Transverse colon (tissue), 4 donors: ENCODE measurements around the gene TRPM3. TPM values are rescaled to one million over a fixed set of nuclear protein-coding genes. Genes with fewer than 3 reads are reported as not detected.

ENCODE experiments used
- DNase-seq: peaks from one replicate; pipeline ENCODE4 v3.0.0-alpha.2; 2019
- H3K27ac ChIP-seq, 4 donors: fragments of 200-600 bp; sonication (generic); 2 replicates each; pipeline ENCODE4 v1.5.1; 2016 to 2018; ENCODE audit warnings: inconsistent platforms in 4 of 4
- H3K27me3 ChIP-seq: fragments of 200-600 bp; sonication (generic); 2 replicates; pipeline ENCODE4 v1.5.1; 2017; ENCODE audit warnings: inconsistent platforms
- H3K36me3 ChIP-seq, 4 donors: fragments of 200-600 bp; sonication (generic); 2 replicates each; pipeline ENCODE4 v1.5.1; 2017 to 2019; ENCODE audit warnings: inconsistent platforms in 4 of 4
- H3K4me1 ChIP-seq, 4 donors: fragments of 200-600 bp; sonication (generic); 2 replicates each; pipeline ENCODE4 v1.5.1; 2017 to 2020; ENCODE audit warnings: inconsistent platforms in 4 of 4
- H3K4me3 ChIP-seq, 4 donors: fragments of 200-600 bp; sonication (generic); 1 replicate in 1 of 4; 2 replicates in 3 of 4; pipeline versions ENCODE4 v1.5.1 to v1.6.1; 2017 to 2019; ENCODE audit warnings: inconsistent platforms in 4 of 4
- H3K9me3 ChIP-seq, 2 donors: fragments of 200-600 bp; sonication (generic); 2 replicates each; pipeline ENCODE4 v1.5.1; 2017 to 2019; ENCODE audit warnings: inconsistent platforms in 2 of 2
- EP300 ChIP-seq: sonication (generic); formaldehyde crosslinking; IDR thresholded peaks from one replicate; pipeline ENCODE4 v1.6.1; 2017; ENCODE audit warnings: antibody characterized with exemption, low read depth
- POLR2A ChIP-seq: fragments of 450-650 bp; IDR thresholded peaks from one replicate; pipeline ENCODE4 v1.6.1; 2016; ENCODE audit warnings: antibody characterized with exemption, mild to moderate bottlenecking, moderate library complexity
- POLR2AphosphoS5 ChIP-seq, 3 donors: sonication (generic); formaldehyde crosslinking; IDR thresholded peaks; one replicate each; pipeline ENCODE4 v1.6.1; 2016; ENCODE audit warnings: antibody characterized with exemption in 3 of 3
- WGBS, 2 donors: methylation state at CpG; one replicate each; pipeline ENCODE4 v1.1.5; 2018; ENCODE audit warnings: low coverage in 1 of 2; 5-methylcytosine and 5-hydroxymethylcytosine counted together
- in situ Hi-C, 4 donors: fragments of 200-750 bp; cut with MboI; loops; one replicate each; pipeline versions ENCODE4 v1.15.0 to v1.15.1; 2017; ENCODE audit warnings: low sequenced_read_pairs in 3 of 4, low pct_ligation_motif_present in 1 of 4, low pct_unique_long_range_greater_than_20kb in 1 of 4
- intact Hi-C: fragments of 100-400 bp; cut with DNase I; formaldehyde crosslinking; loops from one replicate; pipeline ENCODE4 v1.15.1; 2023; ENCODE audit warnings: low total_unique reads
- total RNA-seq, 4 donors: library from RNA; depleted of rRNA; stranded (reverse); fragments of >200 nt; gene quantifications; one replicate each; pipeline ENCODE4 v1.1.0, GENCODE V29; 2016
- TF ChIP-seq, protein P1 (sequence below), 5 experiments: fragments of 200-600 bp in 3 of 5; fragments of 450-650 bp in 2 of 5; sonication (generic) in 3 of 5; IDR thresholded peaks; 1 replicate in 2 of 5; 2 replicates in 3 of 5; pipeline ENCODE4 v1.5.1; 2016 to 2017; ENCODE audit warnings: antibody characterized with exemption in 5 of 5, inconsistent platforms in 3 of 5, mild to moderate bottlenecking in 2 of 5, moderate library complexity in 1 of 5

The TRPM3 gene
- total RNA-seq, 4 donors from 2014 or later = 0.16 to 1.2 (median 0.32) TPM

DNA sequence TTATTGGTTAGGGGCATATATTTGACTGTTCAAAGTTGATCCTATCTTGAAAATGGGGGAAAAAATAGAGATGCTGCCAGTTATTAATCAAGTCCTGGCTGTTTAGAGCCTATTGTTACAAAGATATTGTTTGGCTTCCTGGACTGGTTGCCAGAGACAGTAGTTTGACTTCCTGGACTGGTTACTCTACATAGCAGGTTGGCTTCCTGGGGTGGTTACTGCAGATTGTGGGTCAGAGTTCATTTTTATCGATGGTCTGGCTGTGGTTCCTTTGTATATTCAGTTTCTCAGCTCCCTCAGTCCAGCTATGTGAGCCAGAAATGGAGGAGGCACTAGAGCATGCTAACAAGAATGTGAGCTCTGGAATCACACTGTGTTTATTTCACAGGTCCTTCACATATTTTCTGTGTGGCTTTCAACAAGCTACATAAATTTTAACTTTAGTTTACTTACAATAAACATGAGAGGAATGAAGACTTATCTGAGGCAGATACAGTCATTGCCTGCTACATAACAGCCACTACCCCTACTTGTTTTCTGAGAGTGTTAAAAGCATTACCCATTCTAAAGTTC is 137.6 kb downstream of the TRPM3 start:
- H3K9me3 ChIP-seq = peaks cover 0 to 9% of the 10 kb centered on the region in 2 donors
- no peaks in the 10 kb centered on the region for H3K4me1 ChIP-seq
- WGBS, 2 donors = 43% methylated on average over 1 of the region's 1 CpG; no CpG with 5 or more reads in 1 of the 2 donors
- in situ Hi-C loops (loop anchor here in 2 of 4 donors (25.0 kb wide), 2 partner anchors 322 to 347 kb away; no protein-coding TSS in a partner anchor), intact Hi-C loops (no loop called here)
- TF ChIP-seq POLR2A (no peak), EP300 (no peak), POLR2AphosphoS5 (IDR thresholded peaks at IDR 0.05) (no peak)
- TF ChIP-seq, protein P1, sequence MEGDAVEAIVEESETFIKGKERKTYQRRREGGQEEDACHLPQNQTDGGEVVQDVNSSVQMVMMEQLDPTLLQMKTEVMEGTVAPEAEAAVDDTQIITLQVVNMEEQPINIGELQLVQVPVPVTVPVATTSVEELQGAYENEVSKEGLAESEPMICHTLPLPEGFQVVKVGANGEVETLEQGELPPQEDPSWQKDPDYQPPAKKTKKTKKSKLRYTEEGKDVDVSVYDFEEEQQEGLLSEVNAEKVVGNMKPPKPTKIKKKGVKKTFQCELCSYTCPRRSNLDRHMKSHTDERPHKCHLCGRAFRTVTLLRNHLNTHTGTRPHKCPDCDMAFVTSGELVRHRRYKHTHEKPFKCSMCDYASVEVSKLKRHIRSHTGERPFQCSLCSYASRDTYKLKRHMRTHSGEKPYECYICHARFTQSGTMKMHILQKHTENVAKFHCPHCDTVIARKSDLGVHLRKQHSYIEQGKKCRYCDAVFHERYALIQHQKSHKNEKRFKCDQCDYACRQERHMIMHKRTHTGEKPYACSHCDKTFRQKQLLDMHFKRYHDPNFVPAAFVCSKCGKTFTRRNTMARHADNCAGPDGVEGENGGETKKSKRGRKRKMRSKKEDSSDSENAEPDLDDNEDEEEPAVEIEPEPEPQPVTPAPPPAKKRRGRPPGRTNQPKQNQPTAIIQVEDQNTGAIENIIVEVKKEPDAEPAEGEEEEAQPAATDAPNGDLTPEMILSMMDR (IDR thresholded peaks at IDR 0.05) = no peak
- no peaks in the 10 kb centered on the region for H3K36me3 ChIP-seq
- no peaks in the 10 kb centered on the region for H3K27me3 ChIP-seq
- no peak overlapping the region for H3K27ac ChIP-seq
- no peak for DNase-seq
- no peak overlapping the region for H3K4me3 ChIP-seq

DNA sequence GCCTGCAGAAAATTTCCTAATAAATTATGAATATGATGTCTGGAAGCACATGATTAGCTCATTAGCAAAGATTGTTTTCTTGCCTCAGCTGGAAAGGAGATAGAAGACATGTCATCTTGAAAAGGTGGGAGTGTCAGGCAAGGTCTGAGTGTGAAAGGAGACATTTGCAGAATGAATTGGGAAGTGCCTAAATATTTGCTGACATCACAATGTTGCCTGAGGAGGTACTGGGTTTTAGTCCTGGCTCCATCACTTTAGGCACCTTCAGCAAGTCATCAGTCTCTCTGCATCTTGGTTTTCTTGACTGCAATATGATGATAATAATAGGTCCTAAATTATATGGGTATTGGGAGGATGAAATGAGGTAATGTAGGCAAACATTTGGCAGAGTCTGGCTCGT is 140.1 kb downstream of the TRPM3 start:
- peaks cover 0 to 9% of the 10 kb centered on the region in 2 donors for H3K9me3 ChIP-seq
- no peak for DNase-seq
- TF ChIP-seq, protein P1 (IDR thresholded peaks at IDR 0.05) = no peak
- no peak for TF ChIP-seq POLR2AphosphoS5 (IDR thresholded peaks at IDR 0.05)
- no peak for TF ChIP-seq POLR2A
- no peak for TF ChIP-seq EP300
- intact Hi-C loops = no loop called here
- in situ Hi-C loops = loop anchor here in 2 of 4 donors (25.0 kb wide), 2 partner anchors 319 to 344 kb away; no protein-coding TSS in a partner anchor
- no peaks in the 10 kb centered on the region for H3K36me3 ChIP-seq
- no peak overlapping the region for H3K4me3 ChIP-seq
- H3K27me3 ChIP-seq = no peaks in the 10 kb centered on the region
- 38% methylated on average over 1 of the region's 1 CpG; no CpG with 5 or more reads in 1 of the 2 donors for WGBS, 2 donors
- H3K27ac ChIP-seq = no peak overlapping the region
- H3K4me1 ChIP-seq = no peaks in the 10 kb centered on the region

- whole genome bisulfite sequencing, 2 donors = 70 to 80% methylated on average over 1 to 4 of the region's 4 CpGs
- in situ Hi-C loops (loop anchor here in 2 of 4 donors (25.0 kb wide), 2 partner anchors 318 to 343 kb away; no protein-coding TSS in a partner anchor), intact Hi-C loops (no loop called here)
- TF ChIP-seq EP300 = no peak
- no peaks in the 10 kb centered on the region for H3K36me3 ChIP-seq
- H3K4me3 ChIP-seq = no peak overlapping the region
- no peak for DNase-seq
- no peaks in the 10 kb centered on the region for H3K27me3 ChIP-seq
- no peaks in the 10 kb centered on the region for H3K4me1 ChIP-seq
- H3K9me3 ChIP-seq = peaks cover 0 to 9% of the 10 kb centered on the region in 2 donors
- H3K27ac ChIP-seq = no peak overlapping the region
These were observed 141.5 kb downstream of the TRPM3 start for GRCh38 chr9:70979966-70980365.

DNA sequence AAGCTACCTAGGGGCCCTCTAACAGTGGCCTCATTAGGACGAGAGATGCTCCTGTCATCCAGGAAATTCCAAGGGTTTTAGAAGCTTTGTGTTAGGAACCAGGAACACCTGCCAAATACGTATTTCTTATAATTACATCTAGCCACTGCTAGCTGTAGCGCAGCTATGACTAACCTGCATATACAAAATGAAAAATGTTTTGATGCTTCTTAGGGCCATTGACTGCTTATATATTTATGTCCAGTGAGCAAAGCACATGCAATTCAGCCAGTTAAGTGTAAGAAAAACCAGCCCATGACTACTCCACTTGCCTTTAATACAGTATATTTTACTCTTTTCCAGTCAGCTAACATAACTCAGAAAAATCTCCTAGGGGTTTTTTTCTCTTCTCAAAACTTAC is 143.3 kb downstream of the TRPM3 start:
- no peak overlapping the region for H3K4me3 ChIP-seq
- H3K4me1 ChIP-seq = no peaks in the 10 kb centered on the region
- no peak for TF ChIP-seq POLR2AphosphoS5 (IDR thresholded peaks at IDR 0.05)
- no peak for TF ChIP-seq POLR2A
- no peak for TF ChIP-seq EP300
- TF ChIP-seq, protein P1 (IDR thresholded peaks at IDR 0.05) = no peak
- no peak for DNase-seq
- no peaks in the 10 kb centered on the region for H3K36me3 ChIP-seq
- H3K9me3 ChIP-seq = peaks cover 0 to under 1% of the 10 kb centered on the region in 2 donors
- intact Hi-C loops (no loop called here), in situ Hi-C loops (loop anchor here in 2 of 4 donors (25.0 kb wide), 2 partner anchors 316 to 341 kb away; no protein-coding TSS in a partner anchor)
- 81 to 90% methylated on average over 2 to 3 of the region's 3 CpGs for WGBS, 2 donors
- no peak overlapping the region for H3K27ac ChIP-seq
- no peaks in the 10 kb centered on the region for H3K27me3 ChIP-seq
